Stimulated activated CD4-positive, alpha-beta T cell treated with anti-CD3 and anti-CD28 coated beads, Interleukin-2, amount 100 ng/mL, for 24 hours (primary cell): Measurements from ENCODE around the gene GREB1.

Source experiments
- DNase-seq, 2 donors: peaks; one replicate each; pipeline ENCODE4 v3.0.0-alpha.2; 2020

Gene GREB1, protein sequence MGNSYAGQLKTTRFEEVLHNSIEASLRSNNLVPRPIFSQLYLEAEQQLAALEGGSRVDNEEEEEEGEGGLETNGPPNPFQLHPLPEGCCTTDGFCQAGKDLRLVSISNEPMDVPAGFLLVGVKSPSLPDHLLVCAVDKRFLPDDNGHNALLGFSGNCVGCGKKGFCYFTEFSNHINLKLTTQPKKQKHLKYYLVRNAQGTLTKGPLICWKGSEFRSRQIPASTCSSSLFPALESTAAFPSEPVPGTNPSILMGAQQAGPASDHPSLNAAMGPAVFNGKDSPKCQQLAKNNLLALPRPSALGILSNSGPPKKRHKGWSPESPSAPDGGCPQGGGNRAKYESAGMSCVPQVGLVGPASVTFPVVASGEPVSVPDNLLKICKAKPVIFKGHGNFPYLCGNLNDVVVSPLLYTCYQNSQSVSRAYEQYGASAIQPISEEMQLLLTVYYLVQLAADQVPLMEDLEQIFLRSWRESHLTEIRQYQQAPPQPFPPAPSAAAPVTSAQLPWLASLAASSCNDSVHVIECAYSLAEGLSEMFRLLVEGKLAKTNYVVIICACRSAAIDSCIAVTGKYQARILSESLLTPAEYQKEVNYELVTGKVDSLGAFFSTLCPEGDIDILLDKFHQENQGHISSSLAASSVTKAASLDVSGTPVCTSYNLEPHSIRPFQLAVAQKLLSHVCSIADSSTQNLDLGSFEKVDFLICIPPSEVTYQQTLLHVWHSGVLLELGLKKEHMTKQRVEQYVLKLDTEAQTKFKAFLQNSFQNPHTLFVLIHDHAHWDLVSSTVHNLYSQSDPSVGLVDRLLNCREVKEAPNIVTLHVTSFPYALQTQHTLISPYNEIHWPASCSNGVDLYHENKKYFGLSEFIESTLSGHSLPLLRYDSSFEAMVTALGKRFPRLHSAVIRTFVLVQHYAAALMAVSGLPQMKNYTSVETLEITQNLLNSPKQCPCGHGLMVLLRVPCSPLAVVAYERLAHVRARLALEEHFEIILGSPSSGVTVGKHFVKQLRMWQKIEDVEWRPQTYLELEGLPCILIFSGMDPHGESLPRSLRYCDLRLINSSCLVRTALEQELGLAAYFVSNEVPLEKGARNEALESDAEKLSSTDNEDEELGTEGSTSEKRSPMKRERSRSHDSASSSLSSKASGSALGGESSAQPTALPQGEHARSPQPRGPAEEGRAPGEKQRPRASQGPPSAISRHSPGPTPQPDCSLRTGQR (N-terminal part only)

DNA sequence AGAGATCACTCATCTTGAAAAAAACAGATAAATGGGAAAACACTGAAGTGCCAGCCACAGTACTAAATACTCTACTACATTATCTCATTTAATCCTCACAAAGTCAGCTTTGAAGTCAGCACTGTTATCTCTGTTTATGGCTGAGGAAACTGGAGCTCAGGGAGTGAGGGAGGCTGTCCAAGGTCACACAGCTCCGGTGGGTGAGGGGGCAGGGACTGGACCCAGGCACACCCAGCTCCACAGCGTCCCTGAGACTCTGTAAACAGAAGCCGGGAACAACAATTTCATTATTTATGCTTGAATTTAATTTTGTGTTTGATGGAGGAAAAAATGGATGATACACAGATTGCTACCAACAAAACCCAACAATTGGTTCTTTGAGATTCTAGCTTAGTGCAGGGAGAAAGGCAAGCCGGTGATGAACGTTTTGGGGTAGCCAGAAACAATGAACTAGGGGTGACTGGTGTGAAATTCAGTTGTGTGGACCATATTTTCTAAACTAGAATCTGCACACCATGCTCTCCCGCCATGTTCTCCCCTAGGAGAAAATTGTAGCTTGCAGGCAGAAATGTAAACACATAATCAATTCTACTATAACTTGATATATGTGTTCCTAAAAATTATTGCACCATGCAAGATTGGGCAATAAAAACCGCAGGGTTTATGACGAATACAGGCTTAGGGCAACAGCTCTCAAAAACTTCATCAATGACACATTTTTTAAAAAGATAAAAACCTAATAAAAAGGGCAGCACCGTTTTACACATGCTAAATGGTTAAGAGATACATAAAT, at the start of gene GREB1:
GREB1 (plus strand) TSS at position 768 of the 793 bp plus-strand sequence. CDS start 22,570 bp downstream, outside the sequence.
- no peak for DNase-seq

DNA sequence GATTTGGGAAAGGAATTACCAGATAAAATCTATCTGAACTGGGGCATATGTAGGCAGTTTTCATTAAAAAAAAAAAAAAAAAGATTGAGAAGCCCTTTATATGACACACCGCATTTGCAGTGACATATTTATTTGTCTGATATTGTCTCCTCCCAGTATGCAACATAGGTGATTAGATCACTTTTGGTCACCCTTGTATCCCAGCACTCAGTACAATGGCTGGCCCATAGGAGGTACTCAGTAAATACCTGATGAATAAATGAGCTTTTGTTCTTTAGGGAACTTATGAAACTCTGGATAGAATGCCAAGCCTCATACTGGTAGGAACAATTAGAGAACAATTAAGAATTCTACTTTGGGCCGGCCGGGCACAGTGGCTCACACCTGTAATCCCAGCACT, 45.0 kb upstream of the GREB1 start:
- no peak for DNase-seq

DNA sequence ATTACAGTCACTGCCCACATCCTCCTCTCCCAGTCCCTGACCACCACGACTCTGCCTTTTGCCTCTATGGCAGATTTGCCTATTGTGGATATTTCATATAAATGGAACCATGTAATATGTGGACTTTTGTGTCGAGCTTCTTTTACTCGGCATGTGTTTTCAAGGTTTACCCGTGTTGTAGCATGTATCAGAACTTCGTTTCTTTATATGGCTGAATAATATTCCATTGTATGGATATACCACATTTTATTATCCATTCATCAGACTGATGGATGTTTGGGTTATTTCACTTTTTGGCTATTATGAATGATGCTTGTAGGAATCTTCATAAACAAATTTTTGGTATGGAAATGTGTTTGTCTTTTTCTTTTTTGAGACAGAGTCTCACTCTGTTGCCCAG, 43.7 kb upstream of the GREB1 start:
- DNase-seq: no peak

DNA sequence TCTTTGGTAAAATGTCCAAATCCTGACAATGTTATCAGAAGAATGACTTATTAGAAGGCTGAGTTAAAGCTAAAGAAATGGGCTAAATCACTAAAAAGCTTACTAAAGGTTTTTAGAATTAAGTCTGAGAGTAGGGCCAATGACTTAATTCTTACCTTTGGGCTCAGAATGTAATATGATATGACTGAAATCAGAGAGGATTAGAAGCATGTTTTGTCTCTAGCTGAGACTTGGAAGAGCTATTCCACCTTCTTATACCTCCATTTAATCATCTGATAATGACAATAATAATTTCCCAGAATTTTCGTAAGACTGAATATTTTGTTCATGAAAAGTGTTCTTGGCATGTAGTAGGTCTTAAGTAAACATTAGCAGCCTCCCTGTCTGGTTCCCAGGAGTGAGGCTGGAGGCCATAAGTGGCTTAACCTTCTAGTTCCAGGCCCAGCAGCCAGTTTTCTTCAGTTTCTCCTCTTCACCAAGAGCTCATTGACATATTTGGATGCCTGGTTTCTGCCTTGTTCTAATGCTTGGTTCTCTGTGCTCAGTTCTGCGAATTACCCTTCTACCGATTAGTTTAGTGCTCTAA, 42.4 kb upstream of the GREB1 start:
- no peak for DNase-seq

DNA sequence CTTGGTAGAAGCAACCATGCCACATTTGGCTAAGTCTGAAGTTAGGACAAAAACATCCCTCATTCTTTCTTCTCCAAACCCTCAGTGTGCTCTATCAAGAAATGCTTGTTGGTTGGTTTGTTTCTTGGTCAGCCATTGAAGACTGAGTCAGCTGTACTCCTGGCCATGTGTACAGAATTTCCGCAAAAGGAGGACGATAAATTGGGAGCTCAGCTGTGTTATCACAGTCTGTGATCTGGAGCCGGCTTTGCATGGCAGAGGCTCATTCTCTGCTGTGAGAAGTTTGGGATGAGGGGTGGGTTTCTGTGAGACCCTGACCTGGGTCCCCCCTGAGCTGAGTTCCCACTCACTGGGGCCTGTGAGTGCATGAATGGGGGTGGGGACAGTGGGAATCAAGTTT, 41.6 kb upstream of the GREB1 start:
- no peak for DNase-seq

DNA sequence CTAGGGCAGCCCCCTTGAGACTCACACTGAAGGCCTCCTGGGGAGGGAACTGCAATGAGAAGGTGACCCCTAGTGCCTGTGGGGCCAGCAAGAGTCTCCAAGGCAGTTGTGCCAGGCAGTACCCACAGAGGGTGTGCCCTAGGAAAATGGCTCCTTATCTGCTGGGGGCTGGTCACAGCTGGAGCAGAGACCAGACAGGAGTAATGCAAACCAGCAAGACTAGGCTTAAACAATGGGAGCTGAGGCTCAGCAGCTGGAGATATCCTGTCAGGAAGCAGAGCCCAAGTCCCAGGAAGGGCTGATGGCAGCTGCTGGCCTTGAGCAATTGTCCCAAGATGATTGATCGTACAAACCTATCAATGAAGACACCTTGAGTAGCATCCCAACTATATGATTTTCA, 41.1 kb upstream of the GREB1 start:
- DNase-seq: no peak

DNA sequence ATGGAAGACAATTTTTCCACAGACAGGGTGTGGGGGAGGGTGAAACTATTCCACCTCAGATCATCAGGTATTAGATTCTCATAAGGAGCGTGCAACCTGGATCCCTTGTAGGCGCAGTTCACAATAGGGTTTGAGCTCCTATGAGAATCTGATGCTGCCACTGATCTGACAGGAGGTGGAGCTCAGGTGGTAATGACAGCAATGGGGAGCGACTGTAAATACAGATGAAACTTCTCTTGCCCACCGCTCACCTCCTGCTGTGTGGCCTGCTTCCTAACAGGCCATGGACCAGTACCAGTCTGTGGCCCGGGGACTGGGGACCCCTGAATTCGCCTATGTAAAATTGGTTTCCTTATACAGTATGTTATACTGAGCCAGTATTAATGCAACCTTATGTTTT, 40.6 kb upstream of the GREB1 start:
- no peak for DNase-seq

DNA sequence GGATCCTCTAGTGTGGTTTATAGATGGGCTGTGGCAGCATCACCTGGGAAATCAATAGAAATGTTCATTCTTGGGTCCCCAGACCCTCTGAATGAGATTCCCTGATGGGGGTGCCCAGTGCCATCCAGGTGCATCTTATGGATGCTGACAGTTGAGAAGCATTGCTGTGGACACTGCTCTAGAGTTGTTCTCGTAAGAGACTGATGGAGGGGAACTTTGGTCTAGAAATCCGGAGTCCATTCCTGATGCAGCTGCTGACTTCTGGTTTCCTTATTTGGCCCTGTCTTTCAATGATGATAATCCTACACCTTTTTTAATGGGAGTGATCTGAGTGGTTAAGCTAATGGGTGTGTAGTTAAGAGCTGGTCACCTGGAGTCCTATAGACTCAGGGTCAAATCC, 39.5 kb upstream of the GREB1 start:
- no peak for DNase-seq

DNA sequence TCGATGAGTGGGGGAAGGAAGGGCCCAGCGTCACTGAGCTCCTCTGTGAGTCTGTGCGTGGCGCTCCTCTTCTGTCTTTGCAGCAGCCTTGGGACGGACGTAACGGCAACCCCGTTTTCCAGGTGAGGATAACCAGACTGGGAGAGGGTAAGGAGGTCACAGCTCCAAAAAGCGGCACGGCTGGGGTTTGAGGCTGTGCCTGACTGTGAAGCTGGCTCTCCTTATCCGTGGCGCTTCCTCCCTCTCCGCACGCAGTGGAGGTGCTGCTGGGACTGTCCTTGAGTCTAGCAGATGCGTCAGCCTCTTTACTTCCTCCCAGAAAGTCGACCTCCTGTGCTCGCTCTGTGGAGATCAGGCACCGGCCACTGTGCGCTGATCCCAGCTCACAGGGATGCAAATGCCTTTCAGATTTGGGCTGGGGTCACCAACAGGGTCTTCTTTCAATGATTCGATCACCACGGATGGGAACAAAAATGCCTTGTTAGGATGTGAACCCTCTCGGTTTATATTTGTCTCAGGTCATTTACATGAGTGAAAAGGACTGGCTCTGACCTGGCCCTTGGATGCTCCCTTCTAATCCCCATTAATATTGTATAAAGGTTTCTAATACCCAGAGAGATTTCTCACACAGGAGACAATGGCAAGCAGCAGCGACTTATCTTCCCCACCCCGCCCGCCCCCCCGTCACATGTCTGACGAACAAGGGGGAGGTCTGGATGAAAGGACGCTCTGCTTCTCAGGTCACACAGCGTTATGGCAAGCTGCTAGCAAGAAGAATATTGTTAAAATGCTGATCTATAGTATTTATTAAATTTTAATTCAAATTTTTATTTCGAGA, 37.8 kb upstream of the GREB1 start:
- DNase-seq: no peak

DNA sequence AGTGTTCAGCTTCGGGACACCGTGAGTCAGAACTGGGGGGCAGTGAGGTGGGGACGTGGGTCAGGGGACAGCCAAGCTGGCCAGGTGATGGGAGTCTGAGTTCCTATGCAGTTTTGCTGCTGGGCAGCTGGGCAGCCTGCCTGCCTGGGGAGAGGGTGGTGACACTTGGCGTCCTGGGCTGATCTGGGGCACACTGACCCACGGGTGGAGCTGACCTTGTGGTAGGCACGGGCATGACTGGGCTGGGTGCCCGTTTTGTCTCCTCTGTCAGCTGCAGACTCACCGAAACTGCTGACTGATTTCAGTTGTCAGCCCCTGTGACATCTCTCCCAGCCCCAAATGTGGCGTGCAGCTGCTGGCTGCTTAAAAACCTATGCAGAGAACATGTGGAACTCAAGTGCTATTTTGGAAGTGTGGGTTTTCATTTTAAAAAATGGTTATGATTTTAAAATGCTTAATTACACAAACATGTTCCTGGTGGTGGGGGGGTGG, 35.3 kb upstream of the GREB1 start:
- no peak for DNase-seq

DNA sequence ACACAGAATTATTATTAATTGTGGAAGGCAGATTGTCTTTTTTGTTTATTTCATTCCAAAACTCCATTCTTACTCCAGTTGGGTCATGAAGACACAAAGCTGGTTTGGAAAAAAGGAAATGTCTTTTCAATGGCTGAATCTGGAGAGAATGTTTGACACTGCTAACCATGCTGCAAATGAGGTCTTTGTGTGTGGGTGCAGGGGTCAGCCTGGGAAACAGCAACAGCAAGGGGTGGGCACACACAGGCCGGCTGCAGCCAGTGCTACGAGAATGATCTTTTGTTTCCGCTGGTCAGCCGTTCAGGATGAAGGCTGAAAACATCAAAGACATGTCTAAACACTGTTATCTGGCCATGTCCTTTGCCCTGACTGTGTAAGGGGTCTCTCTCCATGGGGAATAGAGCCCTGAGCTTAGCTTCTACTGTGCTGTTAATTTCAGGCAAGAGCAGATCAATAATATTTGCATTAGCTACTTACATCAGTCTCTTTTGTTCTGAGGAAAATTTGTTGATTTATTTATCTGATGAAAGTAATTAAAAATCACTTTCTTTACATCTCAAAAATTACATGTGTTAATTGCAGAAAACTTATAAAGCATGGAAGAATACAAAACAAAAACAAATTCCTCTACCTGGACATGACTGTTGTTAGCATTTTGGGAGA, 34.6 kb upstream of the GREB1 start:
- no peak for DNase-seq

DNA sequence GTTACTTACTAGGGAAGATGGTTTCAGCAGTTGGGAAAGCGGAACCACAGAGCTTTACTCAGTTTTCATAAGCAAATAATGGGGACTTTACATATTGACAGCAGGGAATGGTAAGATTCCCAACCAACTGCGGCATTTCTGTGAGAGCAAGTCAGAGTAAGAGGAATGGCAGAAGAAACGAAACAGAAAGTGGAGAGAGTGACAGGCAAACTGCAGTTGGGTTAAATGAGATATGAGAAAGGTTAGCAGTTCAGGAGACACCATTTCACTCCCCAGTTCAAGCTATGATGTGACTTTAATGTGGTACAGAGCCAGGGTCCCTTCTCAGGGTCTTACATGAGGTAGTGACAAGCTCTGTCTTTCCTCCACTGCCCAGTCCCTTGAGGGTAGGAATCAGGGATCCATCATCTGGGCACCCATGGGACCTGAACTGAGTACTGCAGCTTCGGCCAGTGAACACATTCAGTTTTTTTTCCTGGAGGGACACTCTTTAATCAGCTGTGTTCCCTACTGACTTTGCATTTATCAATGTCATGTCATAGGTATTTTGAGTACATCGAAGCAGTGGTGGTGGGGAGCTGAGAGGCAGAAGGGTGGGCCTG, 33.0 kb upstream of the GREB1 start:
- DNase-seq: no peak

DNA sequence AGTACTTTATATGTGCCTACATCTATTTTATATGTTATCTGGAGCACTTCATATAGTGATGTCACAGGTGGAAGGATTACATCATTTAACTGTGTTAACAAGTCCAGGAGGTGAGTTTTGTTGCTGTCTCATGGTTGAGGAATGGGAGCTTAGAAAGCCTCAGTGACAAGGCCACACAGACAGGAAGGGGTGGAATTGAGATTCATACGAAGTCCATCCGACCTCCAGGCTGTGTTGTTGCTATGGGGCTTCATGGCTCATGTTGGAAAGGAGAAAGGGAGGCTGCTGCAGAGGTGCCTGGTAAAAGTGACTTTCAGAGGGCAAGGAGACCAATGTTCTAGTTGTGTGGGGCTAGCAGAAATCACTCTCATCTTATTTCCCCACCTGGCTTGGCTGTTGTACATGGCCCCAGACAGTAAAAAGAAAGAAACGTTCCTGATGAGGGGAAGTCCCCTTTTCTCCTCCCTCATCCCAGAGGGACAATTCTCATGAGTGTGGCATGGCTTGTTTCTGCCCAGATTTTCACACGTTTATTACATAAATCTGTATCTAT, 31.0 kb upstream of the GREB1 start:
- DNase-seq: no peak

DNA sequence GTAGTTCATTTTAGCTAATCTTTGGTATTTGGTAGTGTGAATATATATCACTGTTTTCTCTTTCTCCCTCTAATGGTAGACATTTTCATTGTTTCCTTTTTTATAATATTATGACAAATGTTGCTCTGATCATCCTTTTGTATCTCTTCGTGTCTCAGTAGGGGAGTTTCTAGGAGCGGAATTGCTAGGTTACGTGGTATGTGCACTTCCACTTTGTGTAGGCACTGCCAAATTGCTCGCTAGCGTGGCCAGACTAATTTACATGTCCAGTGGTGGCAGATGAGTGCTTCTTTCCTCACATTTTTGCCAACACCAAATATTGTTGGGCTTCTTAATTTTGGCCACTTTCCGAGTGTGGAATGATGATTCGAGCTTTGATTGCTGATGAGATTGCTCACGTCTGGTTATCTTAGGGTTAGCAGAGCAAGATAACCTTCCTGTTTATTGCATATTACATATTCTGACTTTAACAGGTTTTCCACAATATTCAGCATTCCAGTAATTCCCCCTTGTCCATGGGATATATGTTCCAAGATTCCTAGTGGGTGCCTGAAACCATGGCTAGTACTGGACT, 30.4 kb upstream of the GREB1 start:
- DNase-seq: no peak

DNA sequence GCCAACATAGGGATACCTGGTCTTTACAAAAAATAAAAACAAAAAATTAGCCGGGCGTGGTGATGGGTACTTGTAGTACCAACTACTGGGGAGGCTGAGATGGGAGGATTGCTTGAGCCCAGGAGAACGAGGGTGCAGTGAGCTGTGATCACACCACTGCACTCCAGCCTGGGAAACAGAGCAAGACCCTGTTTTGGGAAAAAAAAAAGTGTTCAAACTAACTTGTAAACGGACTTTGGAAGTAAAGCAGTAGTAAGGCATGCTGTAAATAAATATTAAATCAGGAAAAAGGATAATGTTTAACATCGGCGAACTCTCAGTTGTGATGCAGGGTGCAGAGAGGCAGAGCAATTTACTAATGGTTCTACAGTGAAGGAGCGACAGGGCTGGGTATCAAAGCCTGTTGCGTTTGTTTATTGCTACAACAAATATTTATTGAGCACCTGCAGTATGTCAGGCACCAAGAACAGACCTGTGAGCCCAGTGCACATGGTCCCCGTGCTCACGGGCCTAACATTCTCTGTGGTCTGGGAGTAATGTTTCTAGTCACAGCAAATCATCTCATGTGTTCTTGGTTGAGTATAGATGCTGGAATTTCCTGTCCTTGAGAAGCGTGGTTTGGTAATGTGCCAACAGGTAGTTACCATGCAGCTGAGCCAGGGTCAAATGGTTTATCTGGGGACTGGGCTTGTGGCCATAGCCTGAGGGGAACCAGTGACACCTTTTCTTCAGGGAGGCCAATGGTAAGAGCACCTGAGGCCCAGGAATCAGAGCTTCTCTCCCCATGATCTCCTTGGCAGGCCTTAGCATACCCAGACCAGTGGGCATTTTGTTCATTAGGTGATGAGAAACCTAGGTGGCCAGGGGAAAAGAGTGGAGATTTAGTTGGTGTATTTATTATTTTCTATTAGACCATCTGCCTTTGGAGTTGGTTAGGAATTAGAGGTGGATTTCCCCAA, 27.9 kb upstream of the GREB1 start:
- DNase-seq: no peak

DNA sequence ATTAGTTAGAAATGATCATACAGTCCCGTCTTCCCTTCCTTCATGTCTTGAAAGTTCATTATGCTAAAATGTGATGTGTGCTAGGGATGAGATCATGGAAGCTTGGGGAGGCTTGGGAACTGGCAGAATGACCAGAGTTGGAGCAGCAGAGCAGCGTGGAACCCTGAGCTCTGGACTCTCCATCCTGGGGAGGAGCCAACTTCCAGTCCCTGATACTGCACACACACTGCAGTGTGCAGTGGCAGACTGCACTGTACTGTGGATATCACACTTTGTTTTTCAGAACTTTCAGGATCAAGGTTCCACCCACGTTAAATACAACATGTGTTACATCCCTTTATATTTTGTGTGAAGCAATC, 27.3 kb upstream of the GREB1 start:
- no peak for DNase-seq

DNA sequence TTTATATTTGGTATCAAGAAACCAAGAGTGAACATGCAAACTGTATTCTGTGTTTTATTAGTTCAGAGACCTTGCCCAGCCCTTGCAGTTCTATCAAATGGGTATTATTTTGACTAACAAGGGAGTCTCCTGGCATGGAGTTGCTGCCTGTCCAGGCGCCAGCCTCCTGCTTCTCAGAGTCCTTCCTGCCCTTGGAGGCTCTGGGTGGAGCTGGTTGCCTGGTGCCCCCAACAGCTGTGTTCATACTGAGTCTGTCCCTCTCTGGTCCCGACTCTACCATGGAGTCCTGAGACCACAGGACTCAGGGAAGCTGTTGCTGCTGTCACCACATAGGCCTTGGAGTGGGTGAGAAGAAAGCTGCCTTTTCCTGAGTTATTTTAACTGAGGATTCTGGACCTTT, 26.3 kb upstream of the GREB1 start:
- no peak for DNase-seq

DNA sequence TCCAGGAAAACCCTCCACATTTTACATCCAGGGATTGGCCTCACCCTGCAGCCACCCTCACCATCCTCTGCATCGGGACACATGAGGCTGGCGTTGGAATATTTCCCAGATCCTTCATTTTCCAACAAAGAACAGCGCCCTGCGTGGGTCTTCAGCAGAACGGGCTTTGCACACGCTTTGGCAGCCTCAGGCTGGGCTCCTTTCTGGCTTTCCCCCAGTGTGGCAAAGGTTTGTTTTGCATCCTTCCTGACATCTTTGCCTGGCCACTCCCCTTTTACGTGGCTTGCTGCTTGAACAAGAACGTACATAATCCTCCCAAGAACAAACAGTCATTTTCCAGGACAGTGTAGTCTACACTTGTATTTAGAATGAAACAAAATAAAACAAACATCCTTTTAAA, 25.6 kb upstream of the GREB1 start:
- DNase-seq: no peak
